DMS 273 (cell line): ENCODE data around the gene PLCD1.

Source experiments
- DNase-seq: peaks from one replicate; lab custom pipeline; 2025; ENCODE audit not compliant: unreplicated experiment; lab: John Stamatoyannopoulos, UW

PLCD1 gene

DNA sequence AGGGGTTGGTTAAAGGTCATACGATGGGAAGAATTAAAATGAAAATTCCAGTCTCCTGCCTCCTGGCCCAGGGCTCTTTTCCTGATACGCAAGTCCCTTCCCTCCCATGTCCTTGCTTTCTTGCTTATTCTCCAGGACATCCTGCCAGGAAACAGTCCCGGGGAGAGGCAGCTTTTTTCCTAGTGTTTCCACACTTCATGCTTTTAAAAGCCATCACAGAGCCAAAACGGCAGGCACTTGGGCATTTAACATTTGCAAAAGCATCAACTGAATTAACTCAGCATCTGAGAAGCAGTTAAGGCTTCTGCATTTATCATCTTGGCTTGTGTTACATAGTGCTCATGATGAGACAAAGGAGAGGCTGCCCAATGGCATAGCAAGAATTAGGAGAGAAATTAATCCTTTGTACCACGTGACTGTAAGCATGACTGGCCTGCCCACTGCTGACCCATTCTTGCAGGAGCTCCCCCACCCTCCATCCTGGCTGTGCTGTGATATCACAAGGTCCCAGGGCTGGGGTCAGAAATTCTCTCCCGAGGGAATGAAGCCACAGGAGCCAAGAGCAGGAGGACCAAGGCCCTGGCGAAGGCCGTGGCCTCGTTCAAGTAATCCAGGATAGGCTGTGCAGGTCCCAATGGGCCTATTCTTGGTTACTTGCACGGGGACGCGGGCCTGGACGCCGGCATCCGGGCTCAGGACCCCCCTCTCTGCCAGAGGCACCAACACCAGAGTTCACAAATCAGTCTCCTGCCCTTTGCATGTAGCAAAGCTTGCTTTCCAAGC is 60.4 kb downstream of the PLCD1 start:
- no peak for DNase-seq

GRCh38 chr3:37968199-37968598 is 61.2 kb downstream of the PLCD1 start:
- no peak for DNase-seq

DNA sequence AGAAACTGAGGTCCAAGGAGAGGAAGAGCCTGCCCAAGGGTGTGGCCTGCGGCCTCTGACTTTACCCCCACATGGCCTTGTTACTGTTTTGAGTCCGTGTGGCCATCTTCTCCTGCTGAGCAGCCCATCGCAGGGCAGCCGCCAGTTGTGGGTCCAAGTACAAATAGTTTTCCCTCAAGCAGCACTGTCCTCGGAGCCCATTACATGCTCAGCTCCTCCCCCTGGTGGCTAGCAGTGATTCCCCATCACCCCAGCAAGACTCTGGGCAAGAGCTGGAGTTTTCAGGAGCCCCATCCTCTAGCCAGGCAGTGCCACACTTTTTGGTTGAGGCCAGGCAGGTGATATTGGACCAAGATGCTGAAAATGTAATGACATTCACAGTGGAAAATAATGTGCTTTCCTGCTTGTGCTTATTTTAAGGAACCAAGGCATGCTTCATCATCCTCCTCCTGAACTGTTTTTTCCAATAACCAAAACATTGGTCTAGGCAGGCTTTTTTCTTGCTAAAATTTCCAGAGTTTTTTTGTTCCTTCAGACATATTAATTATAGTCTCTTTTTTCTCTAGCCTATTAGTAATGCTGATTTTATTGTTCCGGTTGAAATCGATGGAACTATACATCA is 62.1 kb downstream of the PLCD1 start:
- DNase-seq = peak; percentile 76

DNA sequence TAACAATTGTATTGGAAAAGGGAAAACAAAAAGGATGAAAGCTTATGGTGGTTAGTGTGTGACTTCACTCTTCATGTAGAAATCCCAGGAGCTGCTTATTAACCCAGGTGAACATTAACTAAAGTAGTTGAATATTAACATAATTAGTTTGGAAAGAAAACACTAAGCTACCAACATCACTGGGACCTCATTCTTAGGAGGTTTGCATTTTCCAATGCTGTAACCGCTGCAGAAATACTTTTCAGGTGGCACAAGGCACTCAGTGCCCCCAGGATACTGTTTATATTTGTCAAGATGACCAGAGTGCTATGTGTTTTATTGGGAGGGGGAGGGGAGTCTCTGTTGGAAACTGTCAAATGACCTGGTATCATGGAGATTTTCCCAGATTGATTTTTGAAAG is 64.7 kb downstream of the PLCD1 start:
- no peak for DNase-seq

- no peak for DNase-seq
These were observed 65.3 kb downstream of the PLCD1 start for GRCh38 chr3:37964146-37964545.

GRCh38 chr3:37963635-37964034 is 65.8 kb downstream of the PLCD1 start:
- DNase-seq = no peak

DNA sequence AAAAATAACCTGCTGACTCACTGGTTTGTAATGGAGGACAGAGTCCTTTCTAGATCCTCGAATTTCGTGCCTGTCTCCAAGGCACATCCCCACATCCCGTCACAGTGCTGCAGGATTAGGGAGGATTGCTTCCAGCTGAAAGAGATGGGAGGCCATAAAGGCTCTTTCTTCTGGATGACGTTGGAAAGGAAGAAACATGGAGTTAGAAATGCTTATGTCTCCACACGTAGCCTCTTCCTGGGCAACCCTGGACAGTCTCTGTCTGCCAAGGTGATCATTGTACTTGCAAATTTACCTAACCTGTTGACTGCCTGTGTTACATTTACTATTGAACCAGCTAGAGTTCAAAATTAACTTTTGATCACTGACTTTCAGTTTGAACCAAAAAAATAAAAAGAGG is 66.4 kb downstream of the PLCD1 start:
- DNase-seq = no peak

GRCh38 chr3:37961622-37962431 is 67.6 kb downstream of the PLCD1 start:
- DNase-seq = no peak

DNA sequence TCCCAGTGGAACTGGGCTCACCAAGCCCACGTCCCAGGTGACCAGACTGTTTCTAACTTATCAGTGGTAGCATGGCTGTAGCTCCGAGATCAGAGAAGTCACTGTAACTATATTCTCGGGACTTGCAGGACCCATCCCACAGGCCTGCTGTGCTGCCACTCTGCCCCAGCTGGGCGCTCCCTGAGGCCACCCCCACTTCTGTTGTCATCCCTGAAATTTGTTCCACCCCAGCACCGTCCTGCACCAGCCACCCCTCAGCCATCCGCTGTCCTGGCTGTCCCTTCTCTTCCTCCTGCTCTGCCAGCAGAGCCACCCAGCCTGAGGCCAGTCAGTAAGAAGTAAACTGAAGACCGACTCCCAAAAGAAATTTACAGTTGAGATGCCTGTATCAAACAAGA is 71.9 kb downstream of the PLCD1 start:
- no peak for DNase-seq
